HEK293T (cell line): ENCODE results near the gene SLC25A17.

ENCODE experiments used
- BHLHE40 ChIP-seq: fragments of 450-650 bp; IDR thresholded peaks from 2 replicates; pipeline ENCODE4 v1.6.1; 2016; ENCODE audit warnings: mild to moderate bottlenecking, moderate library complexity, borderline replicate concordance
- CTBP1 ChIP-seq: fragments of 450-650 bp; IDR thresholded peaks from 2 replicates; pipeline ENCODE4 v1.6.1; 2016; ENCODE audit warnings: borderline replicate concordance
- ELF4 ChIP-seq: fragments of 450-650 bp; IDR thresholded peaks from 2 replicates; pipeline ENCODE4 v1.6.1; 2017; ENCODE audit warnings: antibody characterized with exemption
- FOXK2 ChIP-seq: fragments of 450-650 bp; IDR thresholded peaks from 2 replicates; pipeline ENCODE4 v1.6.1; 2016; ENCODE audit warnings: mild to moderate bottlenecking
- FOXM1 ChIP-seq: fragments of 450-650 bp; IDR thresholded peaks from 2 replicates; pipeline ENCODE4 v1.6.1; 2017; ENCODE audit warnings: mild to moderate bottlenecking, borderline replicate concordance
- HDGF ChIP-seq: fragments of 450-650 bp; IDR thresholded peaks from 2 replicates; pipeline ENCODE4 v1.6.1; 2017; ENCODE audit warnings: antibody characterized with exemption, borderline replicate concordance
- L3MBTL2 ChIP-seq: fragments of 450-650 bp; conservative IDR thresholded peaks from 2 replicates; pipeline ENCODE4 v1.6.1; 2016; ENCODE audit warnings: mild to moderate bottlenecking
- LEF1 ChIP-seq: fragments of 450-650 bp; IDR thresholded peaks from 2 replicates; pipeline ENCODE4 v1.6.1; 2017; ENCODE audit warnings: mild to moderate bottlenecking, borderline replicate concordance
- NFRKB ChIP-seq: fragments of 450-650 bp; IDR thresholded peaks from 2 replicates; pipeline ENCODE4 v1.6.1; 2016; ENCODE audit warnings: mild to moderate bottlenecking, moderate library complexity
- PKNOX1 ChIP-seq: fragments of 450-650 bp; IDR thresholded peaks from 2 replicates; pipeline ENCODE4 v1.6.1; 2016
- SP1 ChIP-seq: fragments of 450-650 bp; IDR thresholded peaks from 2 replicates; pipeline ENCODE4 v1.6.1; 2017
- SUZ12 ChIP-seq: fragments of 450-650 bp; IDR thresholded peaks from 2 replicates; pipeline ENCODE4 v1.6.1; 2016; ENCODE audit warnings: mild to moderate bottlenecking
- TARDBP ChIP-seq: fragments of 450-650 bp; IDR thresholded peaks from 2 replicates; pipeline ENCODE4 v1.6.1; 2016
- ZNF384 ChIP-seq: fragments of 450-650 bp; IDR thresholded peaks from 2 replicates; pipeline ENCODE4 v1.6.1; 2016

- TF ChIP-seq NFRKB (no peak), LEF1 (no peak), L3MBTL2 (no peak), BHLHE40 (no peak), ELF4 (no peak), CTBP1 (no peak), PKNOX1 (no peak), HDGF (no peak), SUZ12 (no peak), FOXK2 (no peak), SP1 (no peak), ZNF384 (no peak), FOXM1 (no peak), TARDBP (no peak)
Observed at GRCh38 chr22:40751250-40751649, 67.9 kb downstream of the SLC25A17 start.
